SK-N-SH (cell line): ENCODE results near the gene PKD1. TPM values are rescaled to one million over a fixed set of nuclear protein-coding genes. Genes with fewer than 3 reads are reported as not detected.

Source experiments
- CTCF ChIA-PET: fragments of 300-600, 350-600 bp; formaldehyde crosslinking; extraction: SDS; loops from one replicate; lab custom pipeline; 2021; lab: Yijun Ruan, JAX
- POLR2A ChIA-PET: fragments of 350-600 bp; sonication (Branson Sonifier 250); formaldehyde crosslinking; extraction: SDS; loops from one replicate; lab custom pipeline; 2020; ENCODE audit warnings: antibody characterized with exemption, inconsistent platforms; lab: Yijun Ruan, JAX
- DNase-seq: peaks from one replicate; pipeline ENCODE4 v3.0.0; 2012
- H2AFZ ChIP-seq: fragments of 200-600 bp; sonication (generic); 2 replicates; pipeline ENCODE4 v1.8.1; 2016; ENCODE audit warnings: antibody characterized with exemption, mild to moderate bottlenecking, low read depth
- H3F3A ChIP-seq: fragments of 200-600 bp; sonication (generic); replicated peaks from 2 replicates; pipeline ENCODE3; 2016; ENCODE audit warnings: antibody characterized with exemption, mild to moderate bottlenecking; ENCODE audit not compliant: insufficient read depth
- H3K27ac ChIP-seq, 2 experiments: fragments of 200-500 bp in 1 of 2; fragments of 200-600 bp in 1 of 2; sonication (Bioruptor generic) in 1 of 2; sonication (generic), shearing (Covaris generic) in 1 of 2; 2 replicates each; pipeline versions ENCODE4 v1.5.1 to v1.6.1; 2014 to 2016; ENCODE audit warnings: low read depth in 2 of 2, inconsistent platforms in 1 of 2, low read length in 1 of 2, mild to moderate bottlenecking in 1 of 2, mixed read lengths in 1 of 2
- H3K27me3 ChIP-seq: fragments of 200-600 bp; sonication (generic), shearing (Covaris generic); 2 replicates; pipeline ENCODE4 v1.6.1; 2016; ENCODE audit warnings: mixed run types; ENCODE audit not compliant: insufficient read depth
- H3K36me3 ChIP-seq, 2 experiments: fragments of 200-500 bp in 1 of 2; fragments of 200-600 bp in 1 of 2; sonication (Bioruptor generic) in 1 of 2; sonication (generic) in 1 of 2; replicated peaks in 1 of 2; 2 replicates each; pipeline versions ENCODE3 to v1.5.1; 2014 to 2016; ENCODE audit warnings: low read length in 1 of 2, mild to moderate bottlenecking in 1 of 2; ENCODE audit not compliant: insufficient read depth in 2 of 2, control insufficient read depth in 1 of 2
- H3K4me1 ChIP-seq, 2 experiments: fragments of 200-500 bp in 1 of 2; fragments of 200-600 bp in 1 of 2; sonication (Bioruptor generic) in 1 of 2; sonication (generic), shearing (Covaris generic) in 1 of 2; 2 replicates each; pipeline versions ENCODE4 v1.5.1 to v1.6.1; 2014 to 2016; ENCODE audit warnings: low read depth in 1 of 2, low read length in 1 of 2, mixed run types in 1 of 2; ENCODE audit not compliant: insufficient read depth in 2 of 2, control insufficient read depth in 1 of 2
- H3K4me2 ChIP-seq: fragments of 200-600 bp; sonication (generic), shearing (Covaris generic); 2 replicates; pipeline ENCODE4 v1.6.1; 2017; ENCODE audit warnings: mixed run types
- H3K4me3 ChIP-seq, 2 experiments: fragments of 200-500 bp in 1 of 2; fragments of 200-600 bp in 1 of 2; sonication (Bioruptor generic) in 1 of 2; sonication (generic), shearing (Covaris generic) in 1 of 2; 2 replicates each; pipeline versions ENCODE4 v1.5.1 to v1.8.1; 2014 to 2016; ENCODE audit warnings: low read depth in 2 of 2, inconsistent platforms in 1 of 2, low read length in 1 of 2, mild to moderate bottlenecking in 1 of 2, mixed read lengths in 1 of 2, moderate library complexity in 1 of 2
- H3K79me2 ChIP-seq: fragments of 200-600 bp; sonication (generic); 2 replicates; pipeline ENCODE4 v1.8.1; 2017; ENCODE audit warnings: mild to moderate bottlenecking; ENCODE audit not compliant: insufficient read depth
- H3K9ac ChIP-seq: fragments of 200-600 bp; sonication (generic); 2 replicates; pipeline ENCODE4 v1.6.1; 2017; ENCODE audit warnings: mixed run types
- H3K9me2 ChIP-seq: fragments of 200-600 bp; sonication (generic); 2 replicates; pipeline ENCODE4 v1.6.1; 2017; ENCODE audit warnings: mixed run types
- H3K9me3 ChIP-seq: fragments of 200-600 bp; sonication (generic); 2 replicates; pipeline ENCODE4 v1.6.1; 2017; ENCODE audit warnings: mixed run types, mild to moderate bottlenecking, moderate library complexity
- H4K20me1 ChIP-seq: fragments of 200-600 bp; sonication (generic); 2 replicates; pipeline ENCODE4 v1.6.1; 2017; ENCODE audit warnings: mild to moderate bottlenecking, mixed run types; ENCODE audit not compliant: insufficient read depth
- ELF1 ChIP-seq: IDR thresholded peaks from 2 replicates; pipeline ENCODE4 v1.4.0; 2012
- EP300 ChIP-seq, 2 experiments: IDR thresholded peaks; 2 replicates each; pipeline versions ENCODE4 v1.4.0 to v1.6.1; 2012; ENCODE audit warnings: borderline replicate concordance in 1 of 2, low read depth in 1 of 2, low read length in 1 of 2
- EZH2phosphoT487 ChIP-seq: fragments of 200-600 bp; sonication (generic); IDR thresholded peaks from 2 replicates; pipeline ENCODE4 v1.6.1; 2017; ENCODE audit warnings: low read depth, mixed run types, mild to moderate bottlenecking, antibody characterized with exemption, moderate library complexity, borderline replicate concordance
- FOSL2 ChIP-seq: IDR thresholded peaks from 2 replicates; pipeline ENCODE4 v1.4.0; 2012; ENCODE audit warnings: low read depth, mild to moderate bottlenecking, moderate library complexity, borderline replicate concordance
- GATA2 ChIP-seq: sonication (generic); formaldehyde crosslinking; IDR thresholded peaks from 2 replicates; pipeline ENCODE4 v1.5.0; 2020; ENCODE audit warnings: mild to moderate bottlenecking, missing genetic modification reagents
- MXI1 ChIP-seq: IDR thresholded peaks from 2 replicates; pipeline ENCODE4 v1.6.1; 2012; ENCODE audit warnings: mild to moderate bottlenecking, low read depth, low read length, improper control_type of control experiment
- NRF1 ChIP-seq: IDR thresholded peaks from 2 replicates; pipeline ENCODE4 v1.6.1; 2012; ENCODE audit warnings: low read depth, mild to moderate bottlenecking, low read length
- PBX3 ChIP-seq: IDR thresholded peaks from 2 replicates; pipeline ENCODE4; 2012
- POLR2AphosphoS5 ChIP-seq: IDR thresholded peaks from 2 replicates; pipeline ENCODE4 v1.6.1; 2012; ENCODE audit warnings: low read depth, low read length
- REST ChIP-seq: IDR thresholded peaks from 2 replicates; pipeline ENCODE4 v1.6.1; 2012; ENCODE audit warnings: mild to moderate bottlenecking, low read depth, low read length, moderate library complexity
- RFX5 ChIP-seq: IDR thresholded peaks from 2 replicates; pipeline ENCODE4 v1.6.1; 2012; ENCODE audit warnings: mild to moderate bottlenecking, improper control_type of control experiment, low read length
- RXRA ChIP-seq: IDR thresholded peaks from 2 replicates; pipeline ENCODE4 v1.4.0; 2012; ENCODE audit warnings: low read depth, mild to moderate bottlenecking, borderline replicate concordance
- SIN3A ChIP-seq: IDR thresholded peaks from 2 replicates; pipeline ENCODE4 v1.6.1; 2012; ENCODE audit warnings: low read depth, mild to moderate bottlenecking, low read length, moderate library complexity, borderline replicate concordance
- SMC3 ChIP-seq: IDR thresholded peaks from 2 replicates; pipeline ENCODE4 v1.6.1; 2012; ENCODE audit warnings: low read depth, low read length, improper control_type of control experiment
- USF1 ChIP-seq: IDR thresholded peaks from 2 replicates; pipeline ENCODE4 v1.4.0; 2012; ENCODE audit warnings: low read depth, borderline replicate concordance
- USF2 ChIP-seq: fragments of 150-350 bp; IDR thresholded peaks from 2 replicates; pipeline ENCODE4 v1.6.1; 2017; ENCODE audit warnings: antibody characterized with exemption, low read length, low read depth, borderline replicate concordance
- WGBS: methylation state at CpG from one replicate; pipeline ENCODE4 v1.1.6; 2017; ENCODE audit warnings: low lambda C conversion rate; 5-methylcytosine and 5-hydroxymethylcytosine counted together
- polyA plus RNA-seq, 3 experiments: library from polyadenylated mRNA; depleted of rRNA; stranded (reverse); fragments of >200 nt; gene quantifications; 2 replicates each; pipeline ENCODE4 v1.2.3, GENCODE V29; 2012

Gene PKD1
- polyA plus RNA-seq, 1 of the 3 experiments (the other 2 are of a cell fraction) = 47.4 TPM

- no peak for TF ChIP-seq USF1
- TF ChIP-seq REST = peak; percentile 77
- peak in 1 of 2 experiments; percentile 26; a peak in 1 of 4 replicates for TF ChIP-seq EP300 (IDR thresholded peaks at IDR 0.05; ENCODE audit: borderline replicate concordance in 1 of 2, low read depth in 1 of 2, low read length in 1 of 2)
- no peak for TF ChIP-seq USF2
- TF ChIP-seq NRF1 = no peak
Measured at GRCh38 chr16:2155091-2155950, 19.6 kb upstream of the PKD1 start, which contains the start of gene TRAF7 (continued).

GRCh38 chr16:2154533-2155090 lies 18.9 kb upstream of the PKD1 start:
- no peak for TF ChIP-seq RXRA
- TF ChIP-seq PBX3 = no peak
- TF ChIP-seq EP300 (IDR thresholded peaks at IDR 0.05; ENCODE audit: borderline replicate concordance in 1 of 2, low read depth in 1 of 2, low read length in 1 of 2) = no peak
- no peak for TF ChIP-seq POLR2AphosphoS5
- TF ChIP-seq EZH2phosphoT487 = no peak
- no peak for TF ChIP-seq ELF1
- no peak for TF ChIP-seq RFX5
- no peak for TF ChIP-seq FOSL2
- TF ChIP-seq SIN3A = no peak
- TF ChIP-seq SMC3 = no peak
- TF ChIP-seq GATA2 (CRISPR knock-in tag) = no peak
- no peak for TF ChIP-seq MXI1
- no peak for TF ChIP-seq USF2
- CTCF ChIA-PET = interaction anchor here (0.6 to 6.9 kb wide), 7 partner anchors 12 to 186 kb away, joined by 3 to 55 read pairs (median 3); partner anchors contain the start of genes ABCA3, NTHL1 and TSC2
- H3K27me3 ChIP-seq = no peaks in the 10 kb centered on the region
- no peaks in the 10 kb centered on the region for H3K9me3 ChIP-seq
- peaks cover 43 to 74% of the 10 kb centered on the region in 2 experiments; a peak in 3 of 4 replicates for H3K4me1 ChIP-seq
- peak overlapping the region; percentile 96 for H3K4me2 ChIP-seq
- H4K20me1 ChIP-seq = peaks cover 85% of the 10 kb centered on the region
- WGBS = 0% methylated on average over 23 of the region's 23 CpGs
- H3K27ac ChIP-seq = peak overlapping the region; percentile 52 to 89; a peak in 3 of 4 replicates
- DNase-seq = no peak
- H3K9me2 ChIP-seq = no peaks in the 10 kb centered on the region
- peaks cover 93% of the 10 kb centered on the region for H3K79me2 ChIP-seq
- peak overlapping the region; percentile 96 to 98 for H3K4me3 ChIP-seq
- H3K9ac ChIP-seq = peak overlapping the region; percentile 89
- POLR2A ChIA-PET = interaction anchor here (0.5 to 1.8 kb wide), 26 partner anchors 8 to 382 kb away, joined by 3 to 18 read pairs (median 5); partner anchors contain the start of genes CASKIN1, FAHD1, HAGH and MRPS34
- H3K36me3 ChIP-seq = peaks cover 27 to 34% of the 10 kb centered on the region in 2 experiments
- H2AFZ ChIP-seq = no peak overlapping the region
- peaks cover 37% of the 10 kb centered on the region for H3F3A ChIP-seq
